ENCODE data around the gene PVRIG. TPM values are rescaled to one million over a fixed set of nuclear protein-coding genes. Genes with fewer than 3 reads are reported as not detected.
"Not testable (repeated sequence)": the region's sequence is repeated elsewhere in the genome, so short reads cannot be mapped to it uniquely, and the experiment has no call there.

Gene PVRIG
- total RNA-seq, 1 donor from 2014 or later, result not detected

GRCh38 chr7:100270046-100270918 is 50.5 kb downstream of the PVRIG start:
- Mint-ChIP-seq H3K27ac (ENCODE audit: unreplicated experiment) (peak overlapping the region; percentile 89), H3K4me1 (ENCODE audit: low read depth, unreplicated experiment) (peaks cover 15% of the 10 kb centered on the region), H3K4me3 (ENCODE audit: unreplicated experiment) (peak overlapping the region; percentile 90)
- not testable (repeated sequence) for H3K9me3 ChIP-seq (ENCODE audit: insufficient read depth, low read depth, low read length); H3K4me1 ChIP-seq (ENCODE audit: insufficient read depth, low read length); H3K36me3 Mint-ChIP-seq (ENCODE audit: low read depth, unreplicated experiment); H3K27me3 Mint-ChIP-seq (ENCODE audit: low read depth, unreplicated experiment); DNase-seq (ENCODE audit: low read depth); H3K27me3 ChIP-seq (ENCODE audit: insufficient read depth, low read length); H3K9me3 Mint-ChIP-seq (ENCODE audit: unreplicated experiment); H3K27ac ChIP-seq (ENCODE audit: low read depth, low read length); FAIRE-seq; H3K36me3 ChIP-seq (ENCODE audit: insufficient read depth, low read length)
- Histone ChIP-seq H3K9ac (ENCODE audit: low read length) (peak overlapping the region; percentile 55), H4K20me1 (ENCODE audit: insufficient read depth, low read length) (peaks cover 42% of the 10 kb centered on the region), H3K79me2 (ENCODE audit: insufficient read depth, low read length) (peaks cover 26% of the 10 kb centered on the region), H2AFZ (ENCODE audit: low read depth, low read length) (peak overlapping the region; percentile 26), H3K4me3 (ENCODE audit: insufficient read depth, low read depth, low read length) (peak overlapping the region; percentile 50), H3K4me2 (ENCODE audit: low read length) (peak overlapping the region; percentile 87)

Other genes starting within 250 kb of the PVRIG start
- gene AZGP1, start 243.9 kb upstream of the PVRIG start, total RNA-seq, result not detected in 2 replicates
- gene ZKSCAN1, start 204.4 kb upstream of the PVRIG start, total RNA-seq, result 70.3 and 70.8 TPM in 2 replicates
- gene ZSCAN21, start 170.2 kb upstream of the PVRIG start, total RNA-seq, result 10.1 and 11.1 TPM in 2 replicates
- 24.0 TPM in 2 replicates for gene ZNF3, start 138.2 kb upstream of the PVRIG start, total RNA-seq
- gene COPS6, start 131.0 kb upstream of the PVRIG start, total RNA-seq, result 87.9 and 95.3 TPM in 2 replicates
- 39.7 and 55.2 TPM in 2 replicates for gene MCM7, start 118.6 kb upstream of the PVRIG start, total RNA-seq
- 14.7 and 15.5 TPM in 2 replicates for gene AP4M1, start 118.3 kb upstream of the PVRIG start, total RNA-seq
- gene TAF6, start 100.6 kb upstream of the PVRIG start, total RNA-seq, result 35.7 and 47.0 TPM in 2 replicates
- gene CNPY4, start 100.3 kb upstream of the PVRIG start, total RNA-seq, result 16.4 and 18.5 TPM in 2 replicates
- 2.3 and 2.7 TPM in 2 replicates for gene MBLAC1, start 93.0 kb upstream of the PVRIG start, total RNA-seq
- gene LAMTOR4, start 71.0 kb upstream of the PVRIG start, total RNA-seq, result 59.9 and 62.7 TPM in 2 replicates
- gene TRAPPC14, start 61.2 kb upstream of the PVRIG start, total RNA-seq, result 18.7 and 19.5 TPM in 2 replicates
- 3.1 and 3.4 TPM in 2 replicates for gene GAL3ST4, start 51.3 kb upstream of the PVRIG start, total RNA-seq
- 6.5 and 7.6 TPM in 2 replicates for gene GPC2, start 42.6 kb upstream of the PVRIG start, total RNA-seq
- 0.34 and 0.36 TPM in 2 replicates for gene STAG3, start 42.0 kb upstream of the PVRIG start, total RNA-seq
- gene SPDYE3, start 87.8 kb downstream of the PVRIG start, total RNA-seq, result not detected in 2 replicates
- gene PILRB, start 138.2 kb downstream of the PVRIG start, total RNA-seq, result 19.9 and 21.1 TPM in 2 replicates
- 2.3 and 3.0 TPM in 2 replicates for gene PILRA, start 153.5 kb downstream of the PVRIG start, total RNA-seq
- 2.1 and 2.6 TPM in 2 replicates for gene ZCWPW1, start 208.8 kb downstream of the PVRIG start, total RNA-seq
- 20.2 and 20.5 TPM in 2 replicates for gene MEPCE, start 209.9 kb downstream of the PVRIG start, total RNA-seq
- 18.5 and 19.7 TPM in 2 replicates for gene PPP1R35, start 216.5 kb downstream of the PVRIG start, total RNA-seq
- 2.5 and 2.6 TPM in 2 replicates for gene SPACDR, start 244.3 kb downstream of the PVRIG start, total RNA-seq

Measured in astrocyte (in vitro differentiated cells and primary cell).